WTC11 (cell line): ENCODE data around the gene CEP70. TPM values are rescaled to one million over a fixed set of nuclear protein-coding genes. Genes with fewer than 3 reads are reported as not detected.
"Not testable (repeated sequence)": the region's sequence is repeated elsewhere in the genome, so short reads cannot be mapped to it uniquely, and the experiment has no call there.

Source experiments
- ATAC-seq: fragments of 200-7000 bp; cut with Tn5 transposase; 2 replicates; pipeline ENCODE4 v1.10.0; 2021; ENCODE audit warnings: mild to moderate bottlenecking, moderate library complexity
- CTCF ChIA-PET: fragments of 300-600 bp; sonication (Branson Sonifier 250); formaldehyde crosslinking; loops from one replicate; lab custom pipeline; 2021; ENCODE audit warnings: antibody characterized with exemption; lab: Charles Lee
- POLR2A ChIA-PET: fragments of 350-600 bp; sonication (Branson Sonifier 250); formaldehyde crosslinking; loops from one replicate; lab custom pipeline; 2021; ENCODE audit warnings: antibody characterized with exemption; lab: Charles Lee
- DNase-seq: peaks from one replicate; pipeline ENCODE4 v3.0.0; 2021; ENCODE audit warnings: low spot score
- H3K27ac Mint-ChIP-seq: 2 replicates; pipeline ENCODE4 v1.8.0; 2021; ENCODE audit warnings: mixed read lengths
- H3K27me3 Mint-ChIP-seq: 2 replicates; pipeline ENCODE4 v1.8.0; 2021; ENCODE audit warnings: low read depth, mild to moderate bottlenecking, moderate library complexity, mixed read lengths
- H3K36me3 Mint-ChIP-seq: 2 replicates; pipeline ENCODE4 v1.8.0; 2021; ENCODE audit warnings: mixed read lengths
- H3K4me1 Mint-ChIP-seq: 2 replicates; pipeline ENCODE4 v1.8.0; 2022; ENCODE audit warnings: mixed read lengths
- H3K4me3 Mint-ChIP-seq: 2 replicates; pipeline ENCODE4 v1.8.0; 2021; ENCODE audit warnings: mild to moderate bottlenecking, moderate library complexity, mixed read lengths
- H3K9me3 Mint-ChIP-seq: 2 replicates; pipeline ENCODE4 v1.8.0; 2021; ENCODE audit warnings: mixed read lengths
- ETV6 ChIP-seq: sonication (generic); formaldehyde crosslinking; IDR thresholded peaks from 2 replicates; pipeline ENCODE4 v1.8.1; 2022; ENCODE audit warnings: mild to moderate bottlenecking, missing genetic modification reagents
- FOXK1 ChIP-seq: sonication (generic); formaldehyde crosslinking; IDR thresholded peaks from 2 replicates; pipeline ENCODE4 v1.8.0; 2022; ENCODE audit warnings: mild to moderate bottlenecking, moderate library complexity, missing genetic modification reagents
- JAZF1 ChIP-seq: fragments of 250-450 bp; sonication (Bioruptor Pico); IDR thresholded peaks from 2 replicates; pipeline ENCODE4 v1.9.0; 2021; ENCODE audit warnings: moderate library complexity, mild to moderate bottlenecking, inconsistent platforms
- PRRX2 ChIP-seq: fragments of 250-450 bp; sonication (Bioruptor Pico); IDR thresholded peaks from 2 replicates; pipeline ENCODE4 v1.8.0; 2021; ENCODE audit warnings: mild to moderate bottlenecking
- SMAD3 ChIP-seq: sonication (generic); formaldehyde crosslinking; IDR thresholded peaks from 2 replicates; pipeline ENCODE4 v1.8.0; 2022; ENCODE audit warnings: missing genetic modification reagents, mild to moderate bottlenecking, borderline replicate concordance
- TCF7 ChIP-seq: sonication (generic); formaldehyde crosslinking; IDR thresholded peaks from 2 replicates; pipeline ENCODE4 v1.8.0; 2022; ENCODE audit warnings: mild to moderate bottlenecking, low read depth, missing genetic modification reagents, moderate library complexity
- TP53 ChIP-seq: sonication (generic); formaldehyde crosslinking; IDR thresholded peaks from 2 replicates; pipeline ENCODE4 v1.8.1; 2023; ENCODE audit warnings: mild to moderate bottlenecking, missing genetic modification reagents
- ZNF121 ChIP-seq: sonication (generic); formaldehyde crosslinking; IDR thresholded peaks from 2 replicates; pipeline ENCODE4 v1.8.0; 2023; ENCODE audit warnings: missing genetic modification reagents
- ZNF138 ChIP-seq: sonication (generic); formaldehyde crosslinking; conservative IDR thresholded peaks from 2 replicates; pipeline ENCODE4 v1.8.1; 2022; ENCODE audit warnings: mild to moderate bottlenecking, moderate library complexity, missing genetic modification reagents
- ZNF396 ChIP-seq: fragments of 250-450 bp; sonication (Bioruptor Pico); IDR thresholded peaks from 2 replicates; pipeline ENCODE4 v1.8.0; 2021; ENCODE audit warnings: mild to moderate bottlenecking, moderate library complexity, borderline replicate concordance
- total RNA-seq: library from RNA; stranded (reverse); gene quantifications from 3 replicates; pipeline ENCODE4 v1.2.3, GENCODE V29; 2021
- TF ChIP-seq, protein P1 (sequence below): sonication (generic); formaldehyde crosslinking; IDR thresholded peaks from 2 replicates; pipeline ENCODE4 v1.8.1; 2023; ENCODE audit warnings: mild to moderate bottlenecking, missing genetic modification reagents, moderate library complexity
- TF ChIP-seq, protein P2 (sequence below): fragments of 250-450 bp; sonication (Bioruptor Pico); IDR thresholded peaks from 2 replicates; pipeline ENCODE4 v1.9.0; 2021; ENCODE audit warnings: mild to moderate bottlenecking
- TF ChIP-seq, protein P3 (sequence below): fragments of 250-450 bp; sonication (Bioruptor Pico); IDR thresholded peaks from 2 replicates; pipeline ENCODE4 v1.9.0; 2021; ENCODE audit warnings: mild to moderate bottlenecking, borderline replicate concordance
- TF ChIP-seq, protein P4 (sequence below): sonication (generic); formaldehyde crosslinking; IDR thresholded peaks from 2 replicates; pipeline ENCODE4 v1.8.1; 2022; ENCODE audit warnings: low read depth, mild to moderate bottlenecking, moderate library complexity, missing genetic modification reagents, borderline replicate concordance
- TF ChIP-seq, protein P5 (sequence below): sonication (generic); formaldehyde crosslinking; IDR thresholded peaks from 2 replicates; pipeline ENCODE4 v1.8.1; 2022; ENCODE audit warnings: low read depth, missing genetic modification reagents, borderline replicate concordance
- TF ChIP-seq, protein P6 (sequence below): sonication (generic); formaldehyde crosslinking; IDR thresholded peaks from 2 replicates; pipeline ENCODE4 v1.8.1; 2023; ENCODE audit warnings: mild to moderate bottlenecking, missing genetic modification reagents

The CEP70 gene
- total RNA-seq, 1 experiment from 2014 or later: 27.2 TPM

DNA sequence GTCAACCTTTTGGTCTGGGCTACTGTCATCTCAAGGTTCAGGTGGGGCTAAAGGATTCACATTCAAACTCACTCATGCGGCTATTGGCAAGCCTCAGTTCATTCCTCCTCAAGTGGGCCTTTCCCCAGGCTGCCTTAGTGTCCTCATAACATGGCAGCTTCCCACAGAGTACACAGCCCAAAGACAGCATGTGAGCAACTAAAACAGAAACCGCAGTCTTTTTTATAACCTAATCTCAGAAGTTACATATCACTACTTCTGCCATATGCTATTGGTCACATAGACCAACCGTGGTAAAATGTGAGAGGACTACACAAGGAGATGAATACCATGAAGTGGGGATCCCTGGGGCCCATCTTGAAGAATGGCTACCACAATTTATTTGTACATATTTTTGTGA is 4.5 kb upstream of the CEP70 start:
- CTCF ChIA-PET: interaction anchor here (1.8 to 2.2 kb wide), 2 partner anchors 119 to 338 kb away, joined by 5 to 6 read pairs; no protein-coding TSS in a partner anchor
- H3K36me3 Mint-ChIP-seq: peaks cover 22% of the 10 kb centered on the region
- H3K9me3 Mint-ChIP-seq: peaks cover 35% of the 10 kb centered on the region
- no peak overlapping the region for H3K27ac Mint-ChIP-seq
- no peak overlapping the region for H3K4me3 Mint-ChIP-seq
- no peak for ATAC-seq
- H3K4me1 Mint-ChIP-seq: peaks cover 18% of the 10 kb centered on the region
- no peak for TF ChIP-seq TP53 (CRISPR knock-in tag)
- TF ChIP-seq SMAD3 (CRISPR knock-in tag): no peak
- TF ChIP-seq ETV6 (CRISPR knock-in tag): no peak
- TF ChIP-seq, protein P1, sequence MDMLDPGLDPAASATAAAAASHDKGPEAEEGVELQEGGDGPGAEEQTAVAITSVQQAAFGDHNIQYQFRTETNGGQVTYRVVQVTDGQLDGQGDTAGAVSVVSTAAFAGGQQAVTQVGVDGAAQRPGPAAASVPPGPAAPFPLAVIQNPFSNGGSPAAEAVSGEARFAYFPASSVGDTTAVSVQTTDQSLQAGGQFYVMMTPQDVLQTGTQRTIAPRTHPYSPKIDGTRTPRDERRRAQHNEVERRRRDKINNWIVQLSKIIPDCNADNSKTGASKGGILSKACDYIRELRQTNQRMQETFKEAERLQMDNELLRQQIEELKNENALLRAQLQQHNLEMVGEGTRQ (CRISPR knock-in tag): no peak
- TF ChIP-seq TCF7 (CRISPR knock-in tag): no peak
- no peak for TF ChIP-seq ZNF121 (CRISPR knock-in tag)
- no peak for TF ChIP-seq PRRX2
- TF ChIP-seq, protein P2, sequence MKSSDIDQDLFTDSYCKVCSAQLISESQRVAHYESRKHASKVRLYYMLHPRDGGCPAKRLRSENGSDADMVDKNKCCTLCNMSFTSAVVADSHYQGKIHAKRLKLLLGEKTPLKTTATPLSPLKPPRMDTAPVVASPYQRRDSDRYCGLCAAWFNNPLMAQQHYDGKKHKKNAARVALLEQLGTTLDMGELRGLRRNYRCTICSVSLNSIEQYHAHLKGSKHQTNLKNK (CRISPR knock-in tag): no peak
- TF ChIP-seq, protein P3, sequence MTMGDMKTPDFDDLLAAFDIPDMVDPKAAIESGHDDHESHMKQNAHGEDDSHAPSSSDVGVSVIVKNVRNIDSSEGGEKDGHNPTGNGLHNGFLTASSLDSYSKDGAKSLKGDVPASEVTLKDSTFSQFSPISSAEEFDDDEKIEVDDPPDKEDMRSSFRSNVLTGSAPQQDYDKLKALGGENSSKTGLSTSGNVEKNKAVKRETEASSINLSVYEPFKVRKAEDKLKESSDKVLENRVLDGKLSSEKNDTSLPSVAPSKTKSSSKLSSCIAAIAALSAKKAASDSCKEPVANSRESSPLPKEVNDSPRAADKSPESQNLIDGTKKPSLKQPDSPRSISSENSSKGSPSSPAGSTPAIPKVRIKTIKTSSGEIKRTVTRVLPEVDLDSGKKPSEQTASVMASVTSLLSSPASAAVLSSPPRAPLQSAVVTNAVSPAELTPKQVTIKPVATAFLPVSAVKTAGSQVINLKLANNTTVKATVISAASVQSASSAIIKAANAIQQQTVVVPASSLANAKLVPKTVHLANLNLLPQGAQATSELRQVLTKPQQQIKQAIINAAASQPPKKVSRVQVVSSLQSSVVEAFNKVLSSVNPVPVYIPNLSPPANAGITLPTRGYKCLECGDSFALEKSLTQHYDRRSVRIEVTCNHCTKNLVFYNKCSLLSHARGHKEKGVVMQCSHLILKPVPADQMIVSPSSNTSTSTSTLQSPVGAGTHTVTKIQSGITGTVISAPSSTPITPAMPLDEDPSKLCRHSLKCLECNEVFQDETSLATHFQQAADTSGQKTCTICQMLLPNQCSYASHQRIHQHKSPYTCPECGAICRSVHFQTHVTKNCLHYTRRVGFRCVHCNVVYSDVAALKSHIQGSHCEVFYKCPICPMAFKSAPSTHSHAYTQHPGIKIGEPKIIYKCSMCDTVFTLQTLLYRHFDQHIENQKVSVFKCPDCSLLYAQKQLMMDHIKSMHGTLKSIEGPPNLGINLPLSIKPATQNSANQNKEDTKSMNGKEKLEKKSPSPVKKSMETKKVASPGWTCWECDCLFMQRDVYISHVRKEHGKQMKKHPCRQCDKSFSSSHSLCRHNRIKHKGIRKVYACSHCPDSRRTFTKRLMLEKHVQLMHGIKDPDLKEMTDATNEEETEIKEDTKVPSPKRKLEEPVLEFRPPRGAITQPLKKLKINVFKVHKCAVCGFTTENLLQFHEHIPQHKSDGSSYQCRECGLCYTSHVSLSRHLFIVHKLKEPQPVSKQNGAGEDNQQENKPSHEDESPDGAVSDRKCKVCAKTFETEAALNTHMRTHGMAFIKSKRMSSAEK (CRISPR knock-in tag): no peak
- TF ChIP-seq JAZF1 (CRISPR knock-in tag): no peak
- TF ChIP-seq, protein P4, sequence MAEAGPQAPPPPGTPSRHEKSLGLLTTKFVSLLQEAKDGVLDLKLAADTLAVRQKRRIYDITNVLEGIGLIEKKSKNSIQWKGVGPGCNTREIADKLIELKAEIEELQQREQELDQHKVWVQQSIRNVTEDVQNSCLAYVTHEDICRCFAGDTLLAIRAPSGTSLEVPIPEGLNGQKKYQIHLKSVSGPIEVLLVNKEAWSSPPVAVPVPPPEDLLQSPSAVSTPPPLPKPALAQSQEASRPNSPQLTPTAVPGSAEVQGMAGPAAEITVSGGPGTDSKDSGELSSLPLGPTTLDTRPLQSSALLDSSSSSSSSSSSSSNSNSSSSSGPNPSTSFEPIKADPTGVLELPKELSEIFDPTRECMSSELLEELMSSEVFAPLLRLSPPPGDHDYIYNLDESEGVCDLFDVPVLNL (CRISPR knock-in tag): no peak
- no peak for TF ChIP-seq ZNF396 (CRISPR knock-in tag)
- TF ChIP-seq FOXK1 (CRISPR knock-in tag): no peak
- TF ChIP-seq ZNF138 (CRISPR knock-in tag): no peak
- TF ChIP-seq, protein P5, sequence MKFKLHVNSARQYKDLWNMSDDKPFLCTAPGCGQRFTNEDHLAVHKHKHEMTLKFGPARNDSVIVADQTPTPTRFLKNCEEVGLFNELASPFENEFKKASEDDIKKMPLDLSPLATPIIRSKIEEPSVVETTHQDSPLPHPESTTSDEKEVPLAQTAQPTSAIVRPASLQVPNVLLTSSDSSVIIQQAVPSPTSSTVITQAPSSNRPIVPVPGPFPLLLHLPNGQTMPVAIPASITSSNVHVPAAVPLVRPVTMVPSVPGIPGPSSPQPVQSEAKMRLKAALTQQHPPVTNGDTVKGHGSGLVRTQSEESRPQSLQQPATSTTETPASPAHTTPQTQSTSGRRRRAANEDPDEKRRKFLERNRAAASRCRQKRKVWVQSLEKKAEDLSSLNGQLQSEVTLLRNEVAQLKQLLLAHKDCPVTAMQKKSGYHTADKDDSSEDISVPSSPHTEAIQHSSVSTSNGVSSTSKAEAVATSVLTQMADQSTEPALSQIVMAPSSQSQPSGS (CRISPR knock-in tag): no peak
- TF ChIP-seq, protein P6, sequence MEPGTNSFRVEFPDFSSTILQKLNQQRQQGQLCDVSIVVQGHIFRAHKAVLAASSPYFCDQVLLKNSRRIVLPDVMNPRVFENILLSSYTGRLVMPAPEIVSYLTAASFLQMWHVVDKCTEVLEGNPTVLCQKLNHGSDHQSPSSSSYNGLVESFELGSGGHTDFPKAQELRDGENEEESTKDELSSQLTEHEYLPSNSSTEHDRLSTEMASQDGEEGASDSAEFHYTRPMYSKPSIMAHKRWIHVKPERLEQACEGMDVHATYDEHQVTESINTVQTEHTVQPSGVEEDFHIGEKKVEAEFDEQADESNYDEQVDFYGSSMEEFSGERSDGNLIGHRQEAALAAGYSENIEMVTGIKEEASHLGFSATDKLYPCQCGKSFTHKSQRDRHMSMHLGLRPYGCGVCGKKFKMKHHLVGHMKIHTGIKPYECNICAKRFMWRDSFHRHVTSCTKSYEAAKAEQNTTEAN: no peak
- TF ChIP-seq, all 79 proteins: peak for 0
- POLR2A ChIA-PET: no interaction called here
- H3K27me3 Mint-ChIP-seq: peaks cover 9% of the 10 kb centered on the region; the same call in 1 of the 2 replicates
- DNase-seq: no peak

DNA sequence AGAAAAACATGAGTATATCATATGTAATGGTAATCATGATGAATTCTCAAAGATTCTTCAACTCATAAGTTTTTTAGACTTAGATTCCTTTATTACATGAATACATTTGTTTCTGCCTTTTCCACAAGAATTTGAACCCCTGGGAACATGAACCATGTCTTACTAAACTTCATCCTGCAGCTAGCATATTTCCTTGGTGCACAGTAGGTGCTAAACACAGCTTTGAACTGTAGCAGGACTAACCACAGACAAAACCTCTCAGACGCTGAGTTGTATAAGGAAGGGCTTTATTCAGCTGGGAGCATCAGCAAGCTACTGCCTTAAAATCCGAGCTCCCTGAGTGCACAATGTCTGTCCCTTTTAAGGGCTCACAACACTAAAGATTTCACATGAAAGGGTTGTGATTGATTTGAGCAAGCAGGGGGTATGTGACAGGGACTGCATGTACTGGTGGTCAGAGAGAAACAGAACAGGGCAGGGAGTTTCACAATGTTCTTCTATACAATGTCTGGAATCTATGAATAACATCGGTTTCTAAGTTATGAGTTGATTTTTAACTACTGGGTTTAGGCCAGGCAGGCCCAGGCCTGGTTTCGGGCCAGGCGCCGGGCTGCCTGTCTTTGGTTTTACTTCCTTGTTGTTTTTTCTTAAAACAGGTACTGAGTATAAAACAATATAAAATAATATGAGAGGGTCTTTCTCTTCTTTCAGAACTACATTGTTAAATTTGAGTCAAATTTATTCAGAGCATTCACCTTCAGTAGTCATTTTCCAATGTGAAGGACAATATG is 3.3 kb upstream of the CEP70 start:
- H3K4me3 Mint-ChIP-seq, DNase-seq, POLR2A ChIA-PET, CTCF ChIA-PET, ATAC-seq, H3K27me3 Mint-ChIP-seq, H3K27ac Mint-ChIP-seq: not testable (repeated sequence)
- H3K4me1 Mint-ChIP-seq: peaks cover 21% of the 10 kb centered on the region
- H3K36me3 Mint-ChIP-seq: peaks cover 14% of the 10 kb centered on the region
- peaks cover 28% of the 10 kb centered on the region for H3K9me3 Mint-ChIP-seq
